Lung (tissue), 12 donors: ENCODE results near the gene JHY. TPM values are rescaled to one million over a fixed set of nuclear protein-coding genes. Genes with fewer than 3 reads are reported as not detected.

ENCODE experiments used
- ATAC-seq: fragments of 200-7000 bp; cut with Tn5 transposase; one replicate; pipeline ENCODE4 v1.9.1; 2020; ENCODE audit warnings: moderate number of reproducible peaks; ENCODE audit not compliant: insufficient read depth, low FRiP score
- DNase-seq, 3 donors: peaks; one replicate each; pipeline ENCODE4 v3.0.0-alpha.2; 2013 to 2017
- H3K27ac ChIP-seq, 2 donors: one replicate each; pipeline ENCODE4 v1.5.1; 2013; ENCODE audit warnings: mild to moderate bottlenecking in 2 of 2, moderate library complexity in 2 of 2, control low read depth in 1 of 2, inconsistent platforms in 1 of 2, low read depth in 1 of 2, low read length in 1 of 2
- H3K27me3 ChIP-seq, 3 donors: one replicate each; pipeline ENCODE4 v1.5.1; 2013; ENCODE audit warnings: low read length in 2 of 3; ENCODE audit not compliant: control insufficient read depth in 3 of 3, insufficient read depth in 3 of 3
- H3K36me3 ChIP-seq, 4 donors: one replicate each; pipeline ENCODE4 v1.5.1; 2013; ENCODE audit warnings: low read length in 4 of 4, mild to moderate bottlenecking in 1 of 4, moderate library complexity in 1 of 4; ENCODE audit not compliant: control insufficient read depth in 4 of 4, insufficient read depth in 4 of 4
- H3K4me1 ChIP-seq, 5 donors: one replicate each; pipeline ENCODE4 v1.5.1; 2013; ENCODE audit warnings: low read length in 5 of 5, mild to moderate bottlenecking in 2 of 5, moderate library complexity in 1 of 5; ENCODE audit not compliant: control insufficient read depth in 5 of 5, insufficient read depth in 5 of 5
- H3K4me3 ChIP-seq: one replicate; pipeline ENCODE4 v1.5.1; 2013; ENCODE audit warnings: mild to moderate bottlenecking, control low read depth, moderate library complexity
- H3K9ac ChIP-seq, 2 donors: one replicate each; pipeline ENCODE4 v1.5.1; 2013; ENCODE audit warnings: low read length in 2 of 2, control low read depth in 1 of 2; ENCODE audit not compliant: insufficient read depth in 1 of 2
- H3K9me3 ChIP-seq, 4 donors: one replicate each; pipeline ENCODE4 v1.5.1; 2013; ENCODE audit warnings: low read length in 3 of 4, mild to moderate bottlenecking in 1 of 4, moderate library complexity in 1 of 4; ENCODE audit not compliant: control insufficient read depth in 4 of 4, insufficient read depth in 3 of 4
- WGBS, 2 donors: extraction: QIAGEN DNeasy Blood & Tissue Kit; methylation state at CpG; one replicate each; pipeline ENCODE4 v1.1.7; 2013; 5-methylcytosine and 5-hydroxymethylcytosine counted together
- polyA plus RNA-seq, 2 donors: library from polyadenylated mRNA; stranded (reverse); fragments of 200-250 nt; gene quantifications; one replicate each; pipeline ENCODE4 v1.2.1, GENCODE V29; 2013
- total RNA-seq, 2 donors: library from RNA; depleted of rRNA in 1 of 2; stranded (reverse); fragments of >200 nt in 1 of 2; gene quantifications; one replicate each; pipeline ENCODE4 v1.2.1, GENCODE V29; 2014 to 2021
- TF ChIP-seq, protein P1 (sequence below): IDR thresholded peaks from 2 replicates; pipeline ENCODE4 v1.5.1; 2012; ENCODE audit warnings: mild to moderate bottlenecking; ENCODE audit errors: control extremely low read depth, extremely low read depth
- donor health status: control.
- donor health status: control.
- donor health status: Bipolar disorder and iron deficiency.
- donor health status: healthy.
- donor health status: DM: yes; HTN: yes; CAD: no.

Gene JHY
- total and polyA plus RNA-seq, 4 donors: 2.4 to 11.0 (median 7.3) TPM

DNA sequence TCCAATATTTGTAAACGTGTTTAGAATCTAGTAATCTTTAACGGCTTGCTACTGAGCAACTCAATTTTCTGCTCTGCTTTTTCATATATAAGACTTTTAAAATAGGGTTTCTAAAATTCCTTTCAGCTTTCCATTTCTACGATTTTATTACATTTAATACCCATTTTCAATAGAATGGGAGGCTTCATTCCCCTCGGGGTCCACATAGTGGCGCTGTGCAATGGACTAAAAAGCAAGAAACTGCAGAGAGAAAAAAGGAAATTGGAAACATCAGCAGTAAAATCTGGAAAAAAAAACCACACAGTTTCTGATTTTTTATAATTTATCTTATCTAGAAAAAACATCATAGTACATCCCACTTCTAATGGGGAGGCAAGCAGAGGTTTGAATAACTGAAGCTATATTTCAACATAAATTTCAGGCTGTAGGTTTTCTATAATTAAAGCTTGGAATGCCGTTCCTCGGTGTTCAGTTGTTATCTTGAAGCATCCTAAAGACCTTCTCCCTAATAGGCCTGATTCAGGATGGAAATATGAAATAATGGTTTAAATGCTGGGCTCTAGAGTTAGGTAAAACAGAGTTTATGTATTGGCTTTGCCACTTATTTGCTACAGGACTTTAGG, 18.7 kb upstream of the JHY start:
- Histone ChIP-seq H3K4me1 (no peaks in the 10 kb centered on the region), H3K27ac (no peak overlapping the region), H3K9me3 (no peaks in the 10 kb centered on the region), H3K9ac (no peak overlapping the region), H3K27me3 (peaks cover 0 to 6% (median 5%) of the 10 kb centered on the region in 3 donors), H3K4me3 (no peak overlapping the region), H3K36me3 (no peaks in the 10 kb centered on the region)
- WGBS, 2 donors: 26 to 34% methylated on average over 7 of the region's 7 CpGs
- ATAC-seq (no peak), DNase-seq (peak; percentile 52 to 73 (median 69))
- TF ChIP-seq, protein P1, sequence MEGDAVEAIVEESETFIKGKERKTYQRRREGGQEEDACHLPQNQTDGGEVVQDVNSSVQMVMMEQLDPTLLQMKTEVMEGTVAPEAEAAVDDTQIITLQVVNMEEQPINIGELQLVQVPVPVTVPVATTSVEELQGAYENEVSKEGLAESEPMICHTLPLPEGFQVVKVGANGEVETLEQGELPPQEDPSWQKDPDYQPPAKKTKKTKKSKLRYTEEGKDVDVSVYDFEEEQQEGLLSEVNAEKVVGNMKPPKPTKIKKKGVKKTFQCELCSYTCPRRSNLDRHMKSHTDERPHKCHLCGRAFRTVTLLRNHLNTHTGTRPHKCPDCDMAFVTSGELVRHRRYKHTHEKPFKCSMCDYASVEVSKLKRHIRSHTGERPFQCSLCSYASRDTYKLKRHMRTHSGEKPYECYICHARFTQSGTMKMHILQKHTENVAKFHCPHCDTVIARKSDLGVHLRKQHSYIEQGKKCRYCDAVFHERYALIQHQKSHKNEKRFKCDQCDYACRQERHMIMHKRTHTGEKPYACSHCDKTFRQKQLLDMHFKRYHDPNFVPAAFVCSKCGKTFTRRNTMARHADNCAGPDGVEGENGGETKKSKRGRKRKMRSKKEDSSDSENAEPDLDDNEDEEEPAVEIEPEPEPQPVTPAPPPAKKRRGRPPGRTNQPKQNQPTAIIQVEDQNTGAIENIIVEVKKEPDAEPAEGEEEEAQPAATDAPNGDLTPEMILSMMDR: peak; percentile 73

DNA sequence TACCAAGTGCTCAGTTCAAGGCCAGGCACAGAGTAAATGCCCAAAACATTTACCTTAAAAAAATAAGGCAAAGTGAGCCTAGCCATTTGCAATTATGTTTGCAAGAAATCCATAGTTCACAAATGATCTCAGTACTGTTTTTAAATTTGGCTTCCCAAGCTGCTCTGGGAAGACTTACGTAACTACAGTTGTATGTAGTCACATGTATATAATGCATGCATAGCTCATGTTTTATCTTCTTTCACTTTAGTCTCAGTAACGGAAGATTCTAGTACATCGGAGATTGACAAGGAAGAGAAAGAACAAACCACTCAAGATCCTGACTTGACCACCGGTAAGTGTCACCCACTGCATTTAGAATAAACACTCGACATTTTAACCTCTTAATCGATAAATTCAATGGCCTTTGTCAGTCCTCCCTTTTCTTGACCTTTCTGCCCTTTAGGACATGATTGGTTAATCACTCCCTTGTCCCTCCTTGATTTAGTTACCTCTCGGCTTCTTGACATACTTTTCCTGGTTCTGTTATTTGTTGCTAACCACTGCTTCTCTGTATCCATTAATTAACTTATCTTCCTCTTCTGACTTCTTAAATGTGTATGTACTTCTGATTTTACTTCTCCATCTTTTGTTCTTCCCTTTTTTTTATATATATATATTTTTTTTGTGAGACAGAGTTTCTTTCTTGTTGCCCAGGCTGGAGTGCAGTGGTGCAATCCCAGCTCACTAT, 18.0 kb upstream of the JHY start:
- Histone ChIP-seq H3K4me3 (no peak overlapping the region), H3K27me3 (peaks cover 0 to 6% (median 5%) of the 10 kb centered on the region in 3 donors), H3K9me3 (no peaks in the 10 kb centered on the region), H3K4me1 (no peaks in the 10 kb centered on the region), H3K36me3 (no peaks in the 10 kb centered on the region), H3K27ac (no peak overlapping the region), H3K9ac (no peak overlapping the region)
- TF ChIP-seq, protein P1: no peak
- DNase-seq: peak in 1 of 3 donors; percentile 29
- WGBS, 2 donors: 39 to 51% methylated on average over 7 of the region's 7 CpGs
- no peak for ATAC-seq

DNA sequence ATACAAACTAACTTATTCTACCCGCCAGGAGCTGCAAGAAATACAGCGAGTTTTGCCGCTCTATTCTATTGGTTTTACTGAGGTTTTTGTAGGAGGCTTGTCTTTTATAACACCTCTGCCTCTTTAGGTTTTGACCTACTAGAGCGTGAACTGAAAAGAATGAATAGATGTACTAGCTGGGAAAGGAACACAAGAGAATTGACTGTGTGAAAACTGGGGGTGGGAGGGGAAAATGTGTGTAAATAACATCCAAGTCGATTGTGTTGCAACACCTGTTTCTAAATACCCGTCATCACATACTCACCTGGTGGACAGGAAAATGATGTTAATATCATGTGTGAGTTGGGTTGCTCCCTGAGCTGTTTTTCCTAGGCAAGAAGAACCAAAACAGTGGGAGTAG, 12.9 kb upstream of the JHY start:
- WGBS, 2 donors: 72 to 79% methylated on average over 6 of the region's 6 CpGs
- DNase-seq (no peak), ATAC-seq (no peak)
- Histone ChIP-seq H3K27ac (no peak overlapping the region), H3K36me3 (no peaks in the 10 kb centered on the region), H3K9me3 (no peaks in the 10 kb centered on the region), H3K4me1 (no peaks in the 10 kb centered on the region), H3K27me3 (no peaks in the 10 kb centered on the region), H3K4me3 (no peak overlapping the region), H3K9ac (no peak overlapping the region)
- TF ChIP-seq, protein P1: no peak
